Hepatocyte (in vitro differentiated cells): ENCODE measurements around the gene RYR3.
A peak's percentile ranks its signal among the peaks of the same experiment; 100 is the strongest.

Experiments used
- EZH2 ChIP-seq: fragments of 200-600 bp; sonication (generic); IDR thresholded peaks from 2 replicates; pipeline ENCODE4 v1.6.1; 2016; ENCODE audit warnings: antibody characterized with exemption, mild to moderate bottlenecking, borderline replicate concordance
- EZH2phosphoT487 ChIP-seq: fragments of 200-600 bp; sonication (generic); IDR thresholded peaks from one replicate; pipeline ENCODE4 v1.6.1; 2018; ENCODE audit warnings: antibody characterized with exemption, mild to moderate bottlenecking, low read depth, moderate library complexity; ENCODE audit not compliant: unreplicated experiment, severe bottlenecking
- TF ChIP-seq, protein P1 (sequence below): fragments of 200-600 bp; sonication (generic); IDR thresholded peaks from 2 replicates; pipeline ENCODE4 v1.5.1; 2016; ENCODE audit warnings: antibody characterized with exemption, mild to moderate bottlenecking; ENCODE audit not compliant: poor library complexity

DNA sequence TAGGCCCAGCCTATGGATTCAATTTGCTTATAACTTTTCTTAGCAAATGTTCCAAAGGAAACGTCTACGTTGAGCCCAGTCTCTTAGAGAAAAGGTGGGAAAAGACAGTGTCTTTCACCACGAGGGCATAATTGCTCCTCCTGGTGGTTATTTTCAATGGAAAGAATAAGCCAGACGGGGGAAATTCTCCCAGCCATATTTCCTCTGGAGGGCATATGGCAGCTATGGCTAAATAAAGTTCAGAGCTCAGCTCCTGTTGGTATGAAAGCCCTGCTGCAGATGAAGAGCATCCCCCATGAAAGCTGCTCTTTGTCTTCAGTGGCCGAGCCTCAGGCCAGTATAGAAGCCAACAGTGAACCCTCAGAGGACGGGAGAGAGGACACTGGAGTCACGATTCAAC lies 297.9 kb downstream of the RYR3 start:
- TF ChIP-seq EZH2phosphoT487 (no peak), EZH2 (no peak)
- TF ChIP-seq, protein P1, sequence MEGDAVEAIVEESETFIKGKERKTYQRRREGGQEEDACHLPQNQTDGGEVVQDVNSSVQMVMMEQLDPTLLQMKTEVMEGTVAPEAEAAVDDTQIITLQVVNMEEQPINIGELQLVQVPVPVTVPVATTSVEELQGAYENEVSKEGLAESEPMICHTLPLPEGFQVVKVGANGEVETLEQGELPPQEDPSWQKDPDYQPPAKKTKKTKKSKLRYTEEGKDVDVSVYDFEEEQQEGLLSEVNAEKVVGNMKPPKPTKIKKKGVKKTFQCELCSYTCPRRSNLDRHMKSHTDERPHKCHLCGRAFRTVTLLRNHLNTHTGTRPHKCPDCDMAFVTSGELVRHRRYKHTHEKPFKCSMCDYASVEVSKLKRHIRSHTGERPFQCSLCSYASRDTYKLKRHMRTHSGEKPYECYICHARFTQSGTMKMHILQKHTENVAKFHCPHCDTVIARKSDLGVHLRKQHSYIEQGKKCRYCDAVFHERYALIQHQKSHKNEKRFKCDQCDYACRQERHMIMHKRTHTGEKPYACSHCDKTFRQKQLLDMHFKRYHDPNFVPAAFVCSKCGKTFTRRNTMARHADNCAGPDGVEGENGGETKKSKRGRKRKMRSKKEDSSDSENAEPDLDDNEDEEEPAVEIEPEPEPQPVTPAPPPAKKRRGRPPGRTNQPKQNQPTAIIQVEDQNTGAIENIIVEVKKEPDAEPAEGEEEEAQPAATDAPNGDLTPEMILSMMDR: peak; percentile 35
